GM12864 (cell line): ENCODE data around the gene TUT7.

Experiments used
- DNase-seq: peaks from one replicate; pipeline ENCODE4 v3.0.0-alpha.2; 2011; ENCODE audit warnings: low read depth
- H3K4me3 ChIP-seq: 2 replicates; pipeline ENCODE4 v1.5.1; 2011; ENCODE audit warnings: mild to moderate bottlenecking, low read depth, low read length, control low read depth
- CTCF ChIP-seq: IDR thresholded peaks from 2 replicates; pipeline ENCODE4 v1.5.1; 2011; ENCODE audit warnings: low read depth, mild to moderate bottlenecking, moderate library complexity, low read length, control low read depth, inconsistent platforms; ENCODE audit errors: missing control alignments

TUT7 gene

GRCh38 chr9:86376016-86376415, 21.8 kb upstream of the TUT7 start:
- TF ChIP-seq CTCF: no peak
- no peak overlapping the region for H3K4me3 ChIP-seq
- no peak for DNase-seq

GRCh38 chr9:86369810-86370209, 15.6 kb upstream of the TUT7 start:
- no peak for TF ChIP-seq CTCF
- H3K4me3 ChIP-seq: no peak overlapping the region
- no peak for DNase-seq

- DNase-seq: no peak
- H3K4me3 ChIP-seq: no peak overlapping the region
- no peak for TF ChIP-seq CTCF
These were observed 14.8 kb upstream of the TUT7 start for GRCh38 chr9:86368871-86369521.

- TF ChIP-seq CTCF: no peak
- no peak overlapping the region for H3K4me3 ChIP-seq
- no peak for DNase-seq
These were observed 7.0 kb upstream of the TUT7 start for GRCh38 chr9:86361176-86361575.

GRCh38 chr9:86359151-86359879, 5.1 kb upstream of the TUT7 start:
- no peak for DNase-seq
- no peak overlapping the region for H3K4me3 ChIP-seq
- TF ChIP-seq CTCF: no peak

GRCh38 chr9:86356871-86357866, 3.0 kb upstream of the TUT7 start:
- H3K4me3 ChIP-seq: no peak overlapping the region
- no peak for DNase-seq
- TF ChIP-seq CTCF: no peak
